ENCODE data around the gene LAMB2. TPM values are rescaled to one million over a fixed set of nuclear protein-coding genes. Genes with fewer than 3 reads are reported as not detected.
A peak's percentile ranks its signal among the peaks of the same experiment; 100 is the strongest.

The LAMB2 gene
- total RNA-seq, 3 donors from 2014 or later: 411 to 700 (median 540) TPM

- Histone ChIP-seq H3K36me3 (no peaks in the 10 kb centered on the region), H3K27ac (peak overlapping the region; percentile 82 to 85), H3K4me1 (peaks cover 8 to 11% of the 10 kb centered on the region in 2 donors), H3K4me3 (peak overlapping the region; percentile 65 to 81 (median 75)), H3K27me3 (no peaks in the 10 kb centered on the region), H3K9me3 (no peaks in the 10 kb centered on the region)
- TF ChIP-seq POLR2A (IDR thresholded peaks at IDR 0.05) (no peak), POLR2AphosphoS5 (IDR thresholded peaks at IDR 0.05) (no peak), CTCF (IDR thresholded peaks at IDR 0.05) (no peak)
- no peak for DNase-seq (ENCODE audit: low spot score in 2 of 2)
- intact Hi-C loops (cut with DNase I; ENCODE audit: low total_unique reads): loop anchor here (10.0 kb wide), 1 partner anchor 283 kb away; no protein-coding TSS in a partner anchor
Measured at GRCh38 chr3:49171775-49172500, 39.1 kb upstream of the LAMB2 start.

DNA sequence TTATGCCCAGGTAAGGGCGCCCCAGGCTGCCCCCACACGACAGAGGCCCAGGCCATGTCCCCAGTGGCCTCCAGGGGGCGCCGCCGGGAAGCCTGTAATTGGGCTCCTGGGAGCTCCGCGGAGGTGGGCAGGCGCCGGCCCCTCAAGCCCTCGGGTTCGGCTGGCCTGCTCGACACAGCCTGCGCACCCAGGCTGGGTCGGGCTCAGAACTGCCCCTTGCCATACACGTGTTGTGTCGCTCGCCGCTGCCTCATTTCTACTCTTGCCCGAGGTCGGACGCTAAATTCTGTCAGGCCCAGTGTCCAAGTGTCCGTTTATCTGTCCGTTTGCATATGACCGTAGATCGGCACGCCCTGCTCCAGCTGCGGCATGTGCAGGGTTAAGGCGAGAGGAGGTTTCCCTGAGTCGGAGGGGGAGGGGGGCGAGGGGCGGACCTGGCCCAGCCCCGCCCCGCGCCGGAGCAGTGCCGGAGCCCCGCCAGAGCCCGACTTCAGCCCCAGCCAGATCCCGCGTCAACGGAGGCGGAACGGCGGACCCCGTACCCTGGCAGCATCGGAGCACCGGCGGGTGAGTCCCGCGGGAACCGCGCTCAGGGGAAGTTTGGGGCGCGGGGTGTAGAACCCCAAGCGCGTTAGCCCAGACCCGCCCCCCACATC, 38.4 kb upstream of the LAMB2 start, which contains the start of gene KLHDC8B:
TSS of gene KLHDC8B (plus strand) at position 480 of the 656 bp plus-strand sequence. CDS start 1,172 bp downstream, outside the sequence.
- H3K27me3 ChIP-seq: no peaks in the 10 kb centered on the region
- peak; percentile 69 to 83 for DNase-seq (ENCODE audit: low spot score in 2 of 2)
- H3K36me3 ChIP-seq: no peaks in the 10 kb centered on the region
- no peaks in the 10 kb centered on the region for H3K9me3 ChIP-seq
- TF ChIP-seq POLR2AphosphoS5 (IDR thresholded peaks at IDR 0.05) (peak; percentile 53 to 68 (median 63)), CTCF (IDR thresholded peaks at IDR 0.05) (peak; percentile 84 to 90 (median 89)), POLR2A (IDR thresholded peaks at IDR 0.05) (no peak)
- H3K27ac ChIP-seq: peak within 1 kb of the TSS; percentile 82 to 85
- H3K4me3 ChIP-seq: peak within 1 kb of the TSS; percentile 65 to 81 (median 75)
- intact Hi-C loops (cut with DNase I; ENCODE audit: low total_unique reads): loop anchor here (10.0 kb wide), 1 partner anchor 284 kb away; no protein-coding TSS in a partner anchor
- peaks cover 8 to 11% of the 10 kb centered on the region in 2 donors for H3K4me1 ChIP-seq

DNA sequence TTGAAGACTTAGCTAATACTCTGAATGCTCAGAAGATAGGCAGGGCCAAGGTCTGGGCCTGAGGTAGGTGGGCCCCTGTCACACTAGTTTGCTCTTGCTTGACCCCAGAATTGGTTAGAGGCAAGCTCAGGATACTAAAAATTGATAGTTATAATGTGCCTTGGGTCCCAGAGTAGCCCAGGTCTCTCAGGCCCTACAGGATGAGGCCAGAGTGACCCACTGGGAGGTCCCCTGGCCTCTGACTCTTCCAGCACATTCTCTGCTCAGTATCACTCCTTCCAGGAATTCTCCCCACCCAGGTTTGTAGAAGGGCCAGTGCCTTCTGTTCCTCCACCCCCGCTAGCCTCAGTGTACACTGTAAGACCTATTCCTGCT, 37.9 kb upstream of the LAMB2 start:
- intact Hi-C loops (cut with DNase I; ENCODE audit: low total_unique reads): loop anchor here (10.0 kb wide), 1 partner anchor 284 kb away; no protein-coding TSS in a partner anchor
- Histone ChIP-seq H3K27ac (peak overlapping the region; percentile 82 to 85), H3K27me3 (no peaks in the 10 kb centered on the region), H3K4me3 (peak overlapping the region; percentile 65 to 81 (median 75)), H3K9me3 (no peaks in the 10 kb centered on the region), H3K36me3 (no peaks in the 10 kb centered on the region), H3K4me1 (peaks cover 8 to 11% of the 10 kb centered on the region in 2 donors)
- no peak for DNase-seq (ENCODE audit: low spot score in 2 of 2)
- TF ChIP-seq POLR2A (IDR thresholded peaks at IDR 0.05) (no peak), CTCF (IDR thresholded peaks at IDR 0.05) (no peak), POLR2AphosphoS5 (IDR thresholded peaks at IDR 0.05) (no peak)

- Histone ChIP-seq H3K27ac (peak overlapping the region; percentile 94 to 98), H3K27me3 (no peaks in the 10 kb centered on the region), H3K9me3 (no peaks in the 10 kb centered on the region), H3K36me3 (peaks cover 5% of the 10 kb centered on the region), H3K4me3 (peak overlapping the region; percentile 96 to 100 (median 97)), H3K4me1 (peaks cover 0 to 10% of the 10 kb centered on the region in 2 donors)
- DNase-seq (ENCODE audit: low spot score in 2 of 2): no peak
- intact Hi-C loops (cut with DNase I; ENCODE audit: low total_unique reads): no loop called here
- TF ChIP-seq POLR2A (IDR thresholded peaks at IDR 0.05): no peak
- no peak for TF ChIP-seq CTCF (IDR thresholded peaks at IDR 0.05)
- no peak for TF ChIP-seq POLR2AphosphoS5 (IDR thresholded peaks at IDR 0.05)
Measured at GRCh38 chr3:49166752-49167556, 34.1 kb upstream of the LAMB2 start.
